H1 (cell line): ENCODE data around the gene TTBK2. TPM values are rescaled to one million over a fixed set of nuclear protein-coding genes. Genes with fewer than 3 reads are reported as not detected.

Experiments
- CTCF ChIA-PET: fragments of 300-600 bp; sonication (Branson Sonifier 250); formaldehyde crosslinking; loops from one replicate; lab custom pipeline; 2021; ENCODE audit not compliant: partially characterized antibody; lab: Charles Lee
- POLR2A ChIA-PET: fragments of 300-600 bp; sonication (Branson Sonifier 250); formaldehyde crosslinking; loops from one replicate; lab custom pipeline; 2021; ENCODE audit warnings: inconsistent platforms; ENCODE audit not compliant: partially characterized antibody; lab: Charles Lee
- DNase-seq, 2 experiments: peaks; one replicate each; pipeline versions ENCODE4 v3.0.0 to v3.0.0-alpha.2; 2010 to 2022; ENCODE audit warnings: low spot score in 2 of 2, low read depth in 1 of 2, mixed read lengths in 1 of 2
- FAIRE-seq: peaks from 2 replicates; lab custom pipeline; 2011; peaks lifted over from hg19 to GRCh38; lab: Jason Lieb, UNC
- H2AFZ ChIP-seq: 2 replicates; pipeline ENCODE4 v1.8.1; 2012; ENCODE audit warnings: low read length, inconsistent platforms
- H2AK5ac ChIP-seq: 2 replicates; pipeline ENCODE4 v1.6.1; 2013; ENCODE audit warnings: low read depth, low read length
- H2BK120ac ChIP-seq: replicated peaks from 2 replicates; pipeline ENCODE3; 2013; ENCODE audit warnings: low read depth, low read length, inconsistent platforms
- H2BK12ac ChIP-seq: 2 replicates; pipeline ENCODE4 v1.6.1; 2013; ENCODE audit warnings: low read depth, low read length
- H2BK15ac ChIP-seq: 2 replicates; pipeline ENCODE4 v1.6.1; 2013; ENCODE audit warnings: low read length
- H2BK20ac ChIP-seq: 2 replicates; pipeline ENCODE4 v1.6.1; 2013; ENCODE audit warnings: low read length
- H2BK5ac ChIP-seq: 2 replicates; pipeline ENCODE4 v1.6.1; 2013; ENCODE audit warnings: low read depth, low read length
- H3K14ac ChIP-seq: 2 replicates; pipeline ENCODE4 v1.6.1; 2013; ENCODE audit warnings: inconsistent platforms; ENCODE audit not compliant: insufficient read length
- H3K18ac ChIP-seq: 2 replicates; pipeline ENCODE4 v1.6.1; 2013; ENCODE audit warnings: low read length; ENCODE audit errors: extremely low read depth
- H3K23ac ChIP-seq: 2 replicates; pipeline ENCODE4 v1.6.1; 2013; ENCODE audit warnings: inconsistent platforms; ENCODE audit not compliant: insufficient read length
- H3K23me2 ChIP-seq: 2 replicates; pipeline ENCODE4 v1.6.1; 2013; ENCODE audit warnings: low read depth, low read length
- H3K27ac ChIP-seq: 2 replicates; pipeline ENCODE4 v1.6.1; 2011; ENCODE audit warnings: low read depth, low read length, inconsistent platforms
- H3K27me3 ChIP-seq, 4 experiments: replicated peaks in 1 of 4; 1 replicate in 1 of 4; 2 replicates in 3 of 4; pipeline versions ENCODE4 v1.6.1 to v1.8.1; 2011 to 2013; ENCODE audit warnings: low read length in 3 of 4, mild to moderate bottlenecking in 3 of 4, inconsistent platforms in 2 of 4, mixed read lengths in 2 of 4, moderate library complexity in 1 of 4; ENCODE audit not compliant: control insufficient read depth in 3 of 4, insufficient read depth in 3 of 4; ENCODE audit errors: extremely low read depth in 1 of 4
- H3K36me3 ChIP-seq, 4 experiments: 2 replicates each; pipeline versions ENCODE4 v1.6.1 to v1.8.1; 2011 to 2013; ENCODE audit warnings: mild to moderate bottlenecking in 4 of 4, low read length in 3 of 4, moderate library complexity in 2 of 4, control low read depth in 1 of 4, inconsistent platforms in 1 of 4; ENCODE audit not compliant: insufficient read depth in 4 of 4, control insufficient read depth in 2 of 4
- H3K4ac ChIP-seq: replicated peaks from 2 replicates; pipeline ENCODE3; 2013; ENCODE audit warnings: low read length, low read depth, mixed read lengths, inconsistent platforms; ENCODE audit not compliant: insufficient read length
- H3K4me1 ChIP-seq, 4 experiments: replicated peaks in 1 of 4; 1 replicate in 1 of 4; 2 replicates in 3 of 4; pipeline versions ENCODE4 v1.6.1 to v1.8.1; 2011 to 2013; ENCODE audit warnings: low read length in 3 of 4, inconsistent platforms in 2 of 4, mixed read lengths in 1 of 4; ENCODE audit not compliant: insufficient read depth in 4 of 4, control insufficient read depth in 3 of 4
- H3K4me2 ChIP-seq, 2 experiments: 2 replicates each; pipeline versions ENCODE4 v1.6.1 to v1.8.1; 2011 to 2013; ENCODE audit warnings: low read depth in 2 of 2, low read length in 2 of 2, control low read depth in 1 of 2, inconsistent platforms in 1 of 2, mild to moderate bottlenecking in 1 of 2; ENCODE audit not compliant: insufficient read depth in 1 of 2
- H3K4me3 ChIP-seq, 4 experiments: fragments of 200-600, 300-600 bp in 1 of 4; sonication (generic), shearing (Covaris generic), sonication (Bioruptor Twin) in 1 of 4; 2 replicates each; pipeline versions ENCODE4 v1.5.1 to v1.8.1; 2011 to 2016; ENCODE audit warnings: low read length in 4 of 4, low read depth in 3 of 4, control low read depth in 2 of 4, inconsistent platforms in 2 of 4, mild to moderate bottlenecking in 2 of 4, mixed read lengths in 1 of 4, moderate library complexity in 1 of 4; ENCODE audit not compliant: insufficient read depth in 2 of 4; ENCODE audit errors: extremely low read depth in 1 of 4
- H3K56ac ChIP-seq: replicated peaks from 2 replicates; pipeline ENCODE3; 2013; ENCODE audit warnings: low read depth, mild to moderate bottlenecking, mixed read lengths, low read length, inconsistent platforms; ENCODE audit not compliant: insufficient read length
- H3K79me1 ChIP-seq: 2 replicates; pipeline ENCODE4 v1.6.1; 2013; ENCODE audit warnings: low read depth, low read length, control low read depth
- H3K79me2 ChIP-seq, 2 experiments: 2 replicates each; pipeline versions ENCODE4 v1.6.1 to v1.8.1; 2012 to 2013; ENCODE audit warnings: low read length in 2 of 2, mild to moderate bottlenecking in 2 of 2, inconsistent platforms in 1 of 2; ENCODE audit not compliant: insufficient read depth in 2 of 2, control insufficient read depth in 1 of 2
- H3K9ac ChIP-seq, 4 experiments: replicated peaks in 1 of 4; 1 replicate in 1 of 4; 2 replicates in 3 of 4; pipeline versions ENCODE4 v1.6.1 to v1.8.1; 2011 to 2013; ENCODE audit warnings: low read depth in 3 of 4, low read length in 3 of 4, control low read depth in 2 of 4, mild to moderate bottlenecking in 2 of 4, moderate library complexity in 2 of 4, inconsistent platforms in 1 of 4; ENCODE audit errors: extremely low read depth in 1 of 4
- H3K9me3 ChIP-seq, 2 experiments: 2 replicates each; pipeline versions ENCODE4 v1.6.1 to v1.8.1; 2012 to 2013; ENCODE audit warnings: mild to moderate bottlenecking in 2 of 2, moderate library complexity in 2 of 2, control low read depth in 1 of 2, inconsistent platforms in 1 of 2, low read depth in 1 of 2, low read length in 1 of 2, mixed read lengths in 1 of 2; ENCODE audit not compliant: insufficient read depth in 2 of 2
- H4K20me1 ChIP-seq, 2 experiments: replicated peaks in 1 of 2; 2 replicates each; pipeline versions ENCODE3 to v1.8.1; 2011 to 2013; ENCODE audit warnings: inconsistent platforms in 2 of 2, low read length in 2 of 2, mild to moderate bottlenecking in 1 of 2; ENCODE audit not compliant: insufficient read depth in 2 of 2, control insufficient read depth in 1 of 2
- H4K5ac ChIP-seq: 2 replicates; pipeline ENCODE4 v1.6.1; 2013; ENCODE audit warnings: low read length, low read depth, mixed read lengths, inconsistent platforms; ENCODE audit not compliant: insufficient read length
- H4K8ac ChIP-seq: 2 replicates; pipeline ENCODE4 v1.8.0; 2013; ENCODE audit warnings: mild to moderate bottlenecking, moderate library complexity, low read length, inconsistent platforms; ENCODE audit not compliant: insufficient read depth; ENCODE audit errors: extremely low read depth
- H4K91ac ChIP-seq: replicated peaks from 2 replicates; pipeline ENCODE3; 2013; ENCODE audit warnings: low read length, mixed read lengths, inconsistent platforms; ENCODE audit not compliant: insufficient read length
- WGBS, 2 experiments: shearing (Covaris generic) in 1 of 2; methylation state at CpG; one replicate each; pipeline versions ENCODE4 v1.1.6 to v1.1.7; 2013 to 2015; ENCODE audit warnings: low lambda C conversion rate in 2 of 2, mixed read lengths in 2 of 2, inconsistent platforms in 1 of 2, low coverage in 1 of 2, missing lambda C conversion rate in 1 of 2; ENCODE audit not compliant: insufficient replicate concordance in 2 of 2, insufficient coverage in 1 of 2, insufficient read length in 1 of 2; ENCODE audit errors: extremely low coverage in 1 of 2, missing lambda C conversion rate in 1 of 2; 5-methylcytosine and 5-hydroxymethylcytosine counted together
- polyA plus RNA-seq, 7 experiments: library from polyadenylated mRNA; depleted of rRNA in 3 of 7; stranded (reverse) in 5 of 7; unstranded in 2 of 7; fragments of >200 nt in 5 of 7; fragments of 200-250 nt in 2 of 7; gene quantifications; 1 replicate in 5 of 7; 2 replicates in 1 of 7; 4 replicates in 1 of 7; pipeline versions ENCODE4 v1.2.1 to v1.2.3, GENCODE V29; 2011 to 2013; ENCODE audit warnings: missing spikeins in 2 of 7, mixed read lengths in 2 of 7
- total RNA-seq: library from RNA; stranded (reverse); fragmentation: NEBNext Ultra II Directional; extraction: Animal tissue kit (Norgen Biotek cat#: 25700); gene quantifications from 2 replicates; pipeline ENCODE4 v1.2.1, GENCODE V29; 2021

TTBK2 gene
- total and polyA plus RNA-seq, 2 of the 8 experiments (the other 6 are each of a cell fraction or from before 2014, with no cell fraction given), result 2.7 to 18.2 TPM

DNA sequence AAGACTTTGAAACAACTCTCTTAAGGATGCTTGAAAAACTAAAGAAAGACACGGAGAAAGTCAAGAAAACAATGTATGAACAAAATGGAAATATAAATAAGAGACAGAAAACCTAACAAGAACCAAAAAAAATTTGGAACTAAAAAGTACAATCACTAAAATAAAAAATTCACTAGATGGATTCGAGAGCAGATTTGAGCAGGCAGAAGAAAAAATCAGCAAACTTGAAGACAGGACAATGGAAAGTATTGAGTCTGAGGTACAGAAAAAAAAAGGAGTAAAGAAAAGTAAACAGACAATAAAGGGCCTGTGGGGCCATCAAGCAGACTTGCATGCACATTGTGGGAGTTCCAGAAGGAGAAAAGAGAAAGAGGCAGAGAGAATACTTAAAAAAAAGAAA, 170.3 kb downstream of the TTBK2 start:
- Histone ChIP-seq H3K23me2 (no peaks in the 10 kb centered on the region), H4K91ac (no peak overlapping the region), H3K9ac (no peak overlapping the region), H3K4me3 (no peak overlapping the region), H3K56ac (no peak overlapping the region), H3K4me1 (0 out of 7 replicates have a peak, but pooled peaks cover 0 to 2% (median 0%) of the 10 kb centered on the region in 4 experiments), H2BK5ac (no peak overlapping the region), H3K23ac (no peak overlapping the region), H2BK20ac (no peak overlapping the region), H2AK5ac (no peak overlapping the region), H3K79me2 (no peaks in the 10 kb centered on the region), H3K14ac (no peak overlapping the region), H3K36me3 (peaks cover 0 to 4% (median 2%) of the 10 kb centered on the region in 4 experiments; a peak in 1 of 8 replicates), H3K4ac (no peak overlapping the region), H4K5ac (no peak overlapping the region), H4K8ac (no peak overlapping the region), H3K4me2 (no peak overlapping the region), H3K79me1 (no peaks in the 10 kb centered on the region), H2BK12ac (no peak overlapping the region), H2BK15ac (no peak overlapping the region), H2AFZ (no peak overlapping the region), H3K27ac (no peak overlapping the region), H3K9me3 (no peaks in the 10 kb centered on the region), H4K20me1 (no peaks in the 10 kb centered on the region), H3K18ac (no peak overlapping the region), H2BK120ac (no peak overlapping the region), H3K27me3 (no peaks in the 10 kb centered on the region)
- 95% methylated on average over 2 of the region's 2 CpGs; no CpG with 5 or more reads in 1 of the 2 experiments for WGBS, 2 experiments
- ChIA-PET CTCF (no interaction called here), POLR2A (interaction anchor here (1.1 kb wide), 1 partner anchor 12 kb away, joined by 3 read pairs; no protein-coding TSS in a partner anchor)
- no peak for DNase-seq
- FAIRE-seq, result no peak
